NCI-H1105 treated with DMSO at 0.1 percent for 48 hours (cell line): ENCODE data around the gene PREX1.

Source experiments
- DNase-seq: peaks from one replicate; lab custom pipeline; 2025; lab: John Stamatoyannopoulos, UW

The PREX1 gene

DNA sequence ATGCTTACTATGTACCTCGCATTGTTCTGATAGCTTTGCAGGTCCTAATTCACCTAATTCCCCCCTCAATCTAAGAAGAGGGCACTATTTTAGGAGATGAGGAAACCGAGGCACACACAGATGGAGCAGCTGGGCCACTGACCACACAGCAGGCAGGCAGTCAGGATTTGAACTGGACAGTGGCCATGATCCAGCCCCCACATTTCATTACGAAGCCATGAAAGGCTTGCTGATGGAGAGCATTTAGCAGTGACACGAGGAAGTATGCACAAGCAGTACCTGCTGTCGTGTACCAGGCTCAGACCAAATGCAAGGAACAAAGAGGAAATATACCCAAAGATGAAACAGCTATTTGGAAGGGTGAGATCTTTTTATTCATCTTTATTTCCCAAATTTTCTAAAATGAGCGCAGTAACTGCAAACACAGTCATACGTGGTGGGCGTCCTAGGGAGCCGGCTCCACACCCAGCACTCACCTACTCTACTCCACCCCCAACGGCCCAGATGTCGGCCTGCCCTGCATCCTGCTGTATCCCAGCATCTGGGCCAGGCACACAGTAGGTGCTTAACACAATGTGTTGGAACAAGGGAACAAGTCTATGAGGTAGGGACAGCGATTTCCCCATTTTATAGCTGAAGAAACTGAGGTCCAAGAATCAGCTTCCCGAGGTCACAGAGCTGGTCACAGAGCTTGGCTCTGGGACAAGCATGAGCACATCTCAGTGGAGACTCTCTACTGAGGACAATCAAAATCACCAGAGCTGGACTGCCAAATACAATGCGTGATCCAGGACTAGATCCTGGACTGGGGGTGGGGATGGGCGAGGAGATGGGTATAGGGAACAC, 15.0 kb downstream of the PREX1 start:
- DNase-seq: no peak

DNA sequence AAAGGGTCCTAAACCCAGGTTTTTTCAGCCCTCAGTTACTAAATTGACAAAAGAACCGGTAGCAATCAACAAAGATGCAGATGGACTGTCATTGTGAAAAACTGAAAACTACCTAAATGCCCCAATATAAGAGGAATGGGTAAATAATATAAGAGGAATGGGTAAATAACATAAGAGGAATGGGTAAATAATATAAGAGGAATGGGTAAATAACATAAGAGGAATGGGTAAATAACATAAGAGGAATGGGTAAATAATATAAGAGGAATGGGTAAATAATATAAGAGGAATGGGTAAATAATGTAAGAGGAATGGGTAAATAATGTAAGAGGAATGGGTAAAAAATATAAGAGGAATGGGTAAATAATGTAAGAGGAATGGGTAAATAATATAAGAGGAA, 15.7 kb downstream of the PREX1 start:
- peak; percentile 20 for DNase-seq

DNA sequence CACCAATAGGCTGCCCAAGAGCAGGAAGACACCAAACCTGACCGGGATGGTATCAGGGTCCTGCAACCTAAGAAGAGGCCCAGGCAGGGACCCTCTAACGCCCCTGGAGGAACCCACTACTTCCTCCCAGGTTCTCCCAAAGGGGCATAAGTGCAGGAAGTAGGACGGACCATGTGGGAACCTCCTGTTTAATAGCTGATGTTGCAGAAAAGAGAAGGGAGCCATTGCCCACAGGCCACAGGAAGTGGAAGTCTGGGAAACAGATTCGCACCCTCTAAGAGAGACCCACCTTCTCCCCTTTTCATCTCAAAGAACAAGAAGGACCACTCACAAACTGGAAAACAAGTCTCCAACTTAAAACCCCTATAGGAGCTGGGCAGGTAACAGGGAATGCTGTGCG, 18.1 kb downstream of the PREX1 start:
- no peak for DNase-seq

DNA sequence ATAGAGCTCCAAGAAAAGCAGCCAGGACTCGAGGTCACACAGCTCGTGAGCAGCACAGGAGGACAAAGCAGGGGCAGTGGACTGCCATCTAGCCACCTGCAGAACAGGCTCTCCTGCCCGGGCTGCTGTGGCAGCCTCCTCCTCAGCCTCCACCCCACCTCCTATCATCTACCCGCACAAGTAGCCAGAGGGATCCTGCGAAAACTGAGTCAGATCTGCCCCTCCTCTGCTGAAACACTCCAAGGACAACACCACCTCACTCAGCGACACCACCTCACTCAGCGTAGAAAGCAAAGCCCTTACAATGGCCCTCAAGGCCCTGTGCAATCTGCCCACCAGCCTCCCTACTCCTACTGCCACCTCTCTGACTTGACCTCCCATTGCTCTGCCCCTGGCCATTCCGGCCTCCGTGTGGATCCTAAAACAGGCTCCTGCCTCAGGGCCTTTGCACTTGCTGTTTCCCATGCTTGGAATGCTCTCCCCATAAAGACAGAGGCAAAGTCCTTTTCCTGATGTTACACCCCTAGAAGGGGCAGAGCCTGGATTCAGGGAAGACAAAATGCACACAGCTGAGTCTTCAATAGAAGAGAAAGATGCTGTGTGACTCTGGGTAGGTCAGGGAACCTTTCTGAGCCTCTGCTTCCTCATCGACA, 19.3 kb downstream of the PREX1 start:
- no peak for DNase-seq

DNA sequence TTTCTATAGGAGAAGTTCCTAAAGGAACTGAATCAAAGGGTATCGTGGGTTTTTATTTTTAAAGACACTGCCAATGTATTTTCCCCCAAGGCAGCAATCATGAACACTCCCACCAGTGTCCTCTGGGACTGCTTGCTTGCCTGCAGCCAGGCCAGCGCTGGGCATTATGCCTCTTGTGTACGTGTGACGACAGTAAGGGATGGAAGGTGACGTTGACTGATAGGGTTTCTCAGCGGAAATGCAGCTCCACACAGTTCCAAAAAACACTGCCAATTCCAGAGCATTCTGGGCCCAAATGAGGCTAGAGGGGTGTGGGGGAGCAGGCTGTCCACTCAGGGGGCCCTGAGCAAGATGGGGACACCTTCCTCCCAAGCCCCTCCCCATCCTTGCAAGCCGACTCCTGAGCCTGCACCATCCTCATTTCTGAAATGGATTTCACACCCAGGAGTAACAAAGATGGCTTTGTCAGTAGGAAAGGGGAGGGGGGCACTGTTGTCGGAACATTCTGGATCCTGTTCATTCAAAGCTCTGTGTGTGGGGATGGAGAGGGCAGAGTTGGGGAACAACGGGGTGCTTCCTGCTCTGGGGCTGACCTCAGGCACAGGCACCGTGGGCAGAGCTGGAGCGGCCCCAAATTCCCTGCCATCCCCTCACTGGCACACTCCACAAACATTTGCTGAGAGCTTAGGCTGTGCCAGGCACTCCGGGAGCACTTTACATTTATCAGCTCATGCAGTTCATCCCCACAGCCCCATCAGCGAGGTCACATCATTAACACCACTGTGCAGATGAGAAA, 20.0 kb downstream of the PREX1 start:
- no peak for DNase-seq

DNA sequence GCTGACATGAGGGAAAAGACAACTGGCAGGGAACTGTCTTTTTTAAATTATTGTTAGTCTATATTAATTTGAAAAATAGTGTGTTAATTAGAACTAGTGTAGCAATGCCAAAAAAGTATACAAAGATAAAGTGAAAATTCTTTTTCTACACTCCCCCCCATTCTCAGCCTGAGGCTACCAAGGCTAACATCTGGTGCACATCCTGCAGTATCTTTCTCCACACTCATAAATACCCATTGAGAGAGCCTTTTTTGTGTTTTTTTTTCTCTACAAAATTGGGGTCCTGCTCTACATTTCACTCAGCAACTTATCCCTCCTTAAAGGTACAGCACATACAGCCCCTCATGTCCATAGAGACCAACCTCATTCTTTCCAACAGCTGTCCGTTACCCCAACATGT, 20.7 kb downstream of the PREX1 start:
- no peak for DNase-seq

DNA sequence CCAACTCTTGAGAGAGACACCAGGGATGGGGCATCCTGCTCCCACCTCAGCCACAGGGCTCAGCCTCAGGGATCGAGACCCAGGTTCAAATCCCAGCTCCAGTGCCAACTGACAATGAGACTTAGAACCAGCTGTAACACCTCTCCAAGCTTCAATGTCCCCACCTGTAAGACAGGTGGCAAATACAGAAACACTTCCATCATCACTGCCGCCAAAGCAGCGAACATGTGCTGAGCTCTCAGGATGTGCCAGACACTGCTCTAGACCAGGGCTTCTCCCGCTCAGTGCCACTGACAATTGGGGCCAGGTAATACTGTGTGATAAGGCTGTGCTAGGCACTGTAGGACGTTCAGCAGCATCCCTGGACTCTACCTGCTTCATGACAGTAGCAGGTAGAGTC, 22.1 kb downstream of the PREX1 start:
- DNase-seq: no peak

DNA sequence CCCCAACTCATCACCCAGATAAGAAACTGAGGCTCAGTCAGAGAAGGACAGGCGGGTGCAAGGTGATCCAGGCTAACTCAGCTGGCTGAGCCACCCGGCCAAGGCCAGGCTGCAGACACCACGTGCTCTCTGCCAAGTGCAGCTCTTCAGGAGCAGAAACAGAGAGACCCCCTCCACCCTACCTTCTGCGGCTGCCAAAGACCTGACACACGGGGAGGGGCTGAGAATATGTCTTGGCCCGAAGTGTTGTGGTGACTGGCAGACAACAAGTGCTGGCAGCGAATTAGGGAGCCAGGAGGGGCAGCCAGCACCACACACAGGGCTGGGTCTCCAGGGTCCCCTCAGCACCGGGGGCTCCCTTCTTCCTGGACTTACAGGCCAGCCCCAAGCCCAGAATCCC, 22.5 kb downstream of the PREX1 start:
- DNase-seq: no peak

DNA sequence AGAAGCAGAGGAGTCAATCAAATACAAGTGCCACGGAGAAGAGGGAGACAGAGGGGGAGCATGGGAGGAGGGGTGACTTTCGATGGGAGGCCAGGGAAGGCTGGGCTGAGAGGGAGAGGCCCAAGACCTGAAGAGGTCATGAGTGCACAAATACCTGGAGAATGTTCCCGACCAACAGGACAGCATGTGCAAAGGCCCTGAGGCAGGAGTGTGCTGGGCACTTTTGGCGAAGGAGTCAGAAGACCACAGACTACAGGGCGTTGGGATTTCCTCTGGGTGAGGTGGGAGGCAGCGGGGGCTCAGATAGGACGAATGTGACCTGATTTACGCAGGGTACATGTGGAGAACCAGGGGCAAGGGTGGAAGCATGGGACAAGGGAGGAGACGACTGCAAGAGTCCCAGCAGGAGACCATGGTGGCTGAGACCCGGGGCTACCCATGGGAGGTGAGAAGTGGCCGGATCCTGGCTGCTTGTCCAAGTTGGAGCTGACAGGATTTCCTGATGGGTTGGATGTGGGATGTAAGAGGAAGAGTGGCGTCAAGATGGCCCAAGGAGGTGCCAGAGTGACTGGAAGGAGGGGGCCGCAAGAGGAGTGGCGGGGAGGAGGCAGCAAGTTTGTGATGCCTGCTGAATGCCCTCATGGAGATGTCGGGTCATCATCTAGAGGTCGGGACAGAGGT, 23.4 kb downstream of the PREX1 start:
- no peak for DNase-seq

DNA sequence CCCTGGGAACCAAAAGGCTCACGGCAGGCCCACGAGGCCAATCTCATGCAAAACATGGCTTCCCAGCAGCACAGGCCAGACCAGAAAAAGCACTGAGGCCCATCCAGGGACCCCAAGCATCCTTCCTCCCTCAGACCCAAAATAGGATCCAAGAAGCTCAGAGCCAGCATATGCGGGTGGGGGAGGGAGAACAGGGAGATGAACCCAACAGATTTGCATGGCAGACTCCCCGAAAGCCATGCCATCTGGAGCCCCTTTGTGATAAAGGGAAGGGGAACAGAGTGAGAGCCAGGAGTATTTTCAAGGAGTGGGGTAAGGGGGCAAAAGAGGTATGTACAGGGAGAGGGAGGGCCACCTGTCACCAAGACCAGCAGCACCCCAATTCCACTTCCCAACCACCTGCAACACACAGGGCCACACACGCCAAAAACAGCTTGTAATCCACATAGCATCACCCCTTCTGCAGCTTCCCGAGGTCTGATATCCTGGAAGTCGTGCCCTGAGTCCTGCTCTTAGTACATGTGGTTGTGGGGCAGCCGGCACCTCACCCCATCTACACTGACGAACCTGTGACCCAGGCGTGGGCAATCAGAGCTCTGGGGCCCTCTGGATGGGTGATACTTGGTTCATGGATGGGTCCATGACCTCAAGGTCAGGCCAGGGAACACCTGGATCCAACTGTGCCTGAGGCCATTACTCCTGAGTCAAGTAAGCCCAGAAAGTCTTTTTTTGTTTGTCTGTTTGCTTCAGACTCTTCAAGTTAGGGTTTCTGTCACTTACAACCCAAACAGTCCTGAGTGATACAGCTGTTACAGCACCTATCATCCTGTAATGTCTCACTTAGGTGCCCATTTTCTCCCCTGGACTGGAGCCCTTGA, 24.4 kb downstream of the PREX1 start:
- no peak for DNase-seq

DNA sequence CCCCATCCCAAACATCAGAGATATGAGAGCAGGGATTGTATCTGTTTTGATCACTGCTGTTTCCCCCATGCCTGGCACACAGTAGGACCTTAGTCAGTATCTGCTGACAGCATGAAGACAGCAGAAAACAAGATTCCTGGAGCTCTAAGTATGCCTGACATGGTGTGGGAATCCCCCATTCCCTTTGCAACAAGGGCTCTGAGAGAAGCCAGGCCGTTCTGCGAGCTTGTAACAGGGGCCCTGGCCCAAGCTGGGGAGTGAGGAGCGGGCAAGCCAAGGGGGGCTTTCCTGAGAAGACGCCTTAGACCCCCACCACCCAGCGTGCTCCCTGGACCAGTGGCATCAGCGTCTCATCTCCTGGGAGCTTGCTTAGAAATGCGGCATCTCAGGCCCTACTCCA, 25.2 kb downstream of the PREX1 start:
- no peak for DNase-seq

DNA sequence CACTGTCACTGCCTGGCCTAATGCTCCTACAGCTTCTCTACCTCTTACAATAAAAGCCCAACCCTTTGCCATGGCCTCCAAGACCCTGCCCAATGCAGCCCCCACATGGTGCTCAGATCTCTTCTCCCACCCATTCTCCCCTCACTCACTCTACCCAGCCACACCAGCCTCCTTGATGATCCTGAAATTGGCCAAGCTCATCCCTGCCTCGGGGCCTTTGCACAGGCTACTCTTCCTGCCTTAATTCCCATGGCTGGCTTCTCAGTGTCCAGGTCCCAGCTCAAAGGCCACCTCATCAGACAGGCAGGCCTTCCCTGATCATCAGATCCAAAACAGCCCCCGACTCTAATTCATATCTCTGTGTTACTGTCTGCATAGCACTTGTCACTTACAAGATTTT, 25.6 kb downstream of the PREX1 start:
- DNase-seq: no peak

DNA sequence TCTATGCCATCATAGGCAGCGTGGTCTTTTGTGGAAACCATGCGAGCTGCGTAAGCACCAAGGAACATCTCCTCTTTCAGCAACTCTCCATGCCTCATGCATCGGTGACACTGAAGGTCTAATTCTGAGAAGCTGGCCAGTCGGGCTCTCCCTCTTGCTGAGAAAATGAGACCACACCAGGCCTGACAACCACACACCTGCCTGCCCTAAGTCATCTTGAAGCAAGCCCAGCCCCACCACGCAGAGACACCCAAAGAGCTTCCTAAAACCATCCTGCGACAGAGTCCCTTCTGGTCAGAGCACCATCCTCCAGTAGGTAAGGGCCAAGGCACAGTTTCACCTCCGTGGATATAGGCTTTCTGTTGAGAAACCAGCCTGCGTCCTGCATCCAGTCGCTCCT, 26.6 kb downstream of the PREX1 start:
- no peak for DNase-seq

DNA sequence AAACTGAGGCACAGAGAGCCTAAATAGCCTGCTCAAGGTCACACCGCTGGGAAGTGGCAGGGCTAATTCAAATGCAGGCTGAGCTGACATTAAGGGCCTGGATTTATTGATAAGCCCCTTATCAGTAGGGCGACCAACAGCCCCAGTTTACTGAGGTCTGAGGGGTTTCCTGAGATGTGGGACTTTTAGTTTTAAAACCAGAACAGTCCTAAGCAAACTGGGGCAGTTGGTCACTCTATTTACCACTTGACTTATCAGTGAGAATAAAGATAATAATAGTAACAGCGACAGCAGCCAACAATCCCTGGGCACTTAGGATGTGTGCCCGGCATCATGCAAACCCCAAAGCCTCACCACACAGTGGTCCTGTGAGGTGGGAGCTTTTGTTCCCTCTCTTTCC, 27.6 kb downstream of the PREX1 start:
- no peak for DNase-seq

DNA sequence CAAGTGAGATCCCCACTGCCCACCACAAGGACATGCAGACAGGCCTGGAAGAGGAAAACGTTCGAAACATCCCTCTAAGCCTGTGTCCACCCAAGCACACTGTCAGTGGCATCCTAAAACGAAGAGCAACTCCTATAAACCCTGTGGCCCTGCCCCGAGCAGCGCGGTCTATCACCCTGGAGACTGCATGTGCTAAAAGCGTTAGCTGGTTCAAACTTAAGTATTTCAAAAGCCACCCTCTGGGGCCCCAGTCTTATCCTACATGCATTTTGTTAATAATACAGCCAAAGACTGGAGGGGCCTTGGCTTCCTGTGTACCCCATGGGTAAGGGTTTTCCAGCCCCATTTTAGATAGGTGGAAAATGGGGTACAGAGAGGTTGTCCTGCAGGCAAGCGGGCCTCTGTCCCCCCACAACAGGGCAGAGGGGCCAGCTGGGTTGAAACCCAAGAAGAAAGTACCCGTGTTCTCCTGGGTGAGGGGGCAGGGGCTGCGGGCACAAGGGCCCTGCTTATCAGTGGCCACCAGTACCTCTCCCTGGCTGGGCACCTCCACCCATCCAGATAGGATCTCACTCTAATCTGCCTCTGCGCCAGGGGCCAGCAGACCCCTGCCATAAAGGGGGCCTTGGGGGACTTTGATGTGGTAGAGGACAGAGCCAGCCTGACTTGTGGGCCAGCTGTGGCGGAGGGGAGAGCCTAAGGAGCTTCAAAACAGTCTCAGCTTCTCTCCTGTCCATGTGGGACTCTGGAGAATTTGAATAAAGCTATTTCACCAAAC, 28.3 kb downstream of the PREX1 start:
- no peak for DNase-seq

DNA sequence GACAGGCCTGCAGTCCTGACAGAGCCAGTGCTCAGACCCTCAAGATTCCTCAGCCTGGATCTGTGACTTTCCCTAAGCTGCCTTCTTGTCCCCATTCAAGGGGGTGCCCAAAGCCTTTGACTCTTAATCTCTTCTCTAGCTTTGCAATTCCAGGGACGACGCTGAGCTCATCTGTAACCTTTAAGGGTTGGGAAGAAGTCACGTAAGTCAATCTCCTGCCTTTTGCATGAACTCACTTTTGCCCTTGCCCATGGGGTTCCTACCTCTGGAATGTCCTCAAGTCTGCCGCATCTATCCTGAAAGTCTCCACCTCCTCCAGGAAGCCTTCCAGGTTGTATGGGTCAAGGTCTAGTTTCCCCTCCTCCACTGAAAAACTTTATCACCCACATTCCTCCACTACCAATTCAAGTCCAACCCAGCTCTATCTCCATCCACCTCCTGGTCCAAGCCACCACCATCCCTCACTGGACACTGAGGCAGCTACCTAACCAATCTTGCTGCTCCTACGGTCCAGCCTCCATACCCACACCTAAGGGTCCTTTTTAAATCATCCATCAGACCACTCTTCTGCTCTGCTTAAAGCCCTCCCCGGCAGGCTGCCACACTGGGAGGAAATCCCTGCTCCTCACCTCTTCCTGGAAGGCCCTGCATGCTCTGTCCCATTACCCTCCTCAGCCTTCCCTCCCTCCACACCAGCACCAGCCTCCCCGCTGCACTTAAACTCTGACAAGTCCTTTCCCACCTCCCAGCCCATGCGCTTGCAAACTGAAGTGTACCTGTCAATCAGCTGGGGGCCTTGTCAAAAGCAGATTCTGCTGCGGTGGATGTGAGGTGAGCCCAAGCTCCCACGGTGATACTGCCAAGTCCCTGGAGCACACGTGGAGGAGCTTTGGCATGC, 29.7 kb downstream of the PREX1 start:
- DNase-seq: no peak

DNA sequence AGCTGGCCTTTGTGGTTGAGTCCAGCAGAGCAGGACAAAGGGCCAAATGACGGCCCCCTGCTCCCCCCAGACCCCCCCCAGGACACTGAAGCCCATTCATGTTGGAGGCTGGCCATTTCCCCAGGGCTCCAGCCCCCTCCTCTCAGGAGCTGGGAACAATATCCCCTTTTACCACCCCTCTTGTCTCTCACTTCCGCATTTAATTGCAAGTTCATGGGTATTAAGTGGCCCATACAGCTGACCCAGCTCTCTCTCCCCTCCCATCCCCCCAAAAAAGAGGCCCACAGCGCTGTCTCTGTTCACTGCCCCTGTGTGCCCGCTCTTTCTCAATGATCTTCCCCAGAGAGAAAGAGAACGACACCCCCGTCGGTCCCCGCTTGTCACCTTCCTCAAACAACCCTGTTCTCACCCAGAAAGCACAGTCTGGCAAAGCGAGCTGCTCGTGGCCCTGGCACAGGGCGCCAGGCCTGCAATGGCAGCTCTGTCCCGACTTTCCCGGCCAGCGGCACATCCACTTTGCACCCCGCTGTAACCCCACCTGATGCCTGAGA, 30.4 kb downstream of the PREX1 start:
- DNase-seq: no peak

DNA sequence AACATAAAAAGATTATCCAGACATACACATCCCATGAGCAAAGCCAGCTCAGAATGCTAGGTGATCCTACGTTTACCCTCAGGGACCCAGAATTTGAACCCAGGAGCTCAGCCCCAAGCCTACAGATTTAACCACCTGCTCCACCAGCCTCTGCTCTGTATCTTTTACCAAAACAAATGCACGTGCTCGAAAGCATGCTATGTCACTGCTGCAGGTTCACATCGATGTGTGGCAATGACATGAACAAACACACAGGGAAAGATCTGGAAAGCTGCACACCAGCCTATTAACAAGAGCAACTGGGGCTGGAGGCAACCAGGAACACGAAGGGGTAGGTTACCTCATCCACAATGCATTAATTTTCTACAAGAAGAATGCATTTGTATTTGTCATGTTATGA, 32.1 kb downstream of the PREX1 start:
- DNase-seq: no peak

DNA sequence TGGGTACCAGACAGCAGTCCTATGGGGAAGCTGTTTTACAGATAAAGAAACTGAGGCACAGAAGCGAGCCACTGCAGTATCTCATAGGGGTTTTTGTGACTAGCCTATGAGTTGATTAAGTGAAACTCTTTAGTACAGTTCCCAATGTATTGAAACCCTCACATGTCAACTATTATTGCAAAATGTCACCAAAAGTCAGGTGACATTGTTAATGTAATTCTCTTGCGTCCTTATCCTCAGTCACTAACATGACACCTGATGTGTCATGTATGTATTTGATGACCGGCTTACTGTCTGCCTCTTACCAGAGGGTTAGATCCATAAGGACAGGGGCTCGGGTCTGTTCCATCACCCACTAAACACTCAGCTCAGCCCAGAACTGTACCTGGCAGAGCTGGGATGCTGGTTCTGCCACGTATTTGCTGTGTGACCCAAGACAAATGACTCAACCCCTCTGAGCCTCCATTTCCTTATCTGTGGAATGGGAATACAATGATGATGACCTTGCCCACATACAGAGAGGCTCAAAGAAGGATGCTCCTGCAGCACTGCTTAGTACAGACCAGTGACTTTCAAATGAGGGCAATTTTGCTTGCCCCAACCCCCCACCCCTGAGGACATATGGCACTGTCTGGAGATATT, 32.9 kb downstream of the PREX1 start:
- no peak for DNase-seq
